ENCODE measurements around the gene HGD.
"Not testable (repeated sequence)": the region's sequence is repeated elsewhere in the genome, so short reads cannot be mapped to it uniquely, and the experiment has no call there.

Gene HGD

DNA sequence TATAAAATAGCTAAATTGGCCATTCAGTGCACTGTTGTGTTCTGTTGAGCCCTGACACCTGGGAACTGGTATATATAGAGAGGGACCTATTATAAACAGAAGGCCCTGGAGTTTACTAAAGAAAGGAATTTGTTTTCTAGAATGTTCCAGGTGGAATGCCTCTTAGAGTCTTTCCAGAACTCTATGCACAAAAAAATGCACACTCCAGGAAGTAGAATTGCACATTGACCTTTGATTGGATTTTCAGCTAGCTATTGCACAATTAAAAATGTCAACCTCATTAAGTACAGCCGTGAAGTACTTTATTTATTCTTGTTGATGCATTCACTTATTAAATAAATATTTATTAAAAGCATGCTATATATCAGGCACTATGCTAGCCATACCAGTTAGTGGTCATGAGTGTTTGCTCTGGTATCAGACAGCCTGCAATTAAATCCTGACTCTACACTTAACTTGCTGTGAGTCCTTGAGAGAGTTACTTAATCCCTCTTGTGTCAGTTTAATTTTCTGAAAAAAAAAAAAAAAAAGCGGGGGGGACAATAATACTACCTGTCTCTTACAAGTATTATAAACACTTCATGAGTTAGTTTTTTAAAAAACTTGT, 45.1 kb downstream of the HGD start:
- no peak for DNase-seq

DNA sequence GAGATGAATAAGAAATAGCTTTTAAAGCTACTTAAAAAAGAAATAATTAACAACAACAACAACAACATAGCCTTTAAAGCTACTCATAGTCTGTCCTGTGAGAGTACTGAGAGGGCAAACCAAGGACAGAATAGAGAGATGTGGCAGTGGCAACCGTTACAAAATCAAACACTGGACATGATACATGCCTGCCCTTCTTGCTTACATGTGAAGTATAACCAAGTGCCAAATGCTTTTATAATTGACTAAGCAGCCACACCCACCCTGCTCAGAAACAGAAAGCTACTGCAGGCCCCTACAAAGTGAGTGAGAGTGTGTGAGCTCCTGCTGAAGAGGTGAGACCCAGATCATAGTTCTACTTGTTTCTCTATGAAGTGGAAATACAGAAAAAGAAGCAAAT, 47.5 kb downstream of the HGD start:
- no peak for DNase-seq

DNA sequence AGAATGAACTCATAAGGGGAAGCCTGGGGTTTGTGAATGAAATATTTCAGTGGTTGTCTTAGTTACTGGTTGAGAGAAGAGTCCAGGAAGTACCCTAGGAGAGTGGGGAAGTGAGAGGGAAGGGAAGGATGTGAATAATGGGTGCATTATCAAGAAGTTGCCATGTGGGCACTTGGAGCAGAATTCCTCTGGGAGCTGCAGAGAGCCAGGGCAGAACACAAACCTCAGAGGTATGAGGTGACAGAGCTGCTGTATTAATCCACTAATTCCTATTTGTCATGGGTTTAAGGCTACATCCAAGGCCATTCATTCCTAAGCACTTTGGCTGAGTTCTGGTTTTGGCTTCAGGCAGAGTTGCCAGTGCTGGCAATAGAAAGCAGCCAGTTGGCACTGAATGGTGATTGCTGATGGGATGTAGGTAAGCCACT, 56.9 kb downstream of the HGD start:
- DNase-seq, result no peak

DNA sequence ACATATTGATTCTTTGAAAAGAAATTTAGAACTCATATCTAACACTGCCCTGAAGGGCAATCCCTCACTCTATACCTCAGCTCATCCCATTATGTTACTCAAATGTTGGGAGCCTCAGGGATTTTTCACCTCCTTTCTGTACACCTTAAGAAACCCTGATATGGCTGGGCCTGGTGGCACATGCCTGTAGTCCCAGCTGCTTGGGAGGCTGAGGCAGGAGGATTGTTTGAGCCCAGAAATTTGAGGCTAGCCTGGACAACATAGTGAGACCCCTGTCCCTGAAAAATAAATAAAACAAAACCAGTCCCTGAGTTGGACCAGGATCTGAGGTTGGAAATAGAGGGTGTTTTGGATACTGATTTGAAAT, 58.3 kb downstream of the HGD start:
- no peak for DNase-seq

DNA sequence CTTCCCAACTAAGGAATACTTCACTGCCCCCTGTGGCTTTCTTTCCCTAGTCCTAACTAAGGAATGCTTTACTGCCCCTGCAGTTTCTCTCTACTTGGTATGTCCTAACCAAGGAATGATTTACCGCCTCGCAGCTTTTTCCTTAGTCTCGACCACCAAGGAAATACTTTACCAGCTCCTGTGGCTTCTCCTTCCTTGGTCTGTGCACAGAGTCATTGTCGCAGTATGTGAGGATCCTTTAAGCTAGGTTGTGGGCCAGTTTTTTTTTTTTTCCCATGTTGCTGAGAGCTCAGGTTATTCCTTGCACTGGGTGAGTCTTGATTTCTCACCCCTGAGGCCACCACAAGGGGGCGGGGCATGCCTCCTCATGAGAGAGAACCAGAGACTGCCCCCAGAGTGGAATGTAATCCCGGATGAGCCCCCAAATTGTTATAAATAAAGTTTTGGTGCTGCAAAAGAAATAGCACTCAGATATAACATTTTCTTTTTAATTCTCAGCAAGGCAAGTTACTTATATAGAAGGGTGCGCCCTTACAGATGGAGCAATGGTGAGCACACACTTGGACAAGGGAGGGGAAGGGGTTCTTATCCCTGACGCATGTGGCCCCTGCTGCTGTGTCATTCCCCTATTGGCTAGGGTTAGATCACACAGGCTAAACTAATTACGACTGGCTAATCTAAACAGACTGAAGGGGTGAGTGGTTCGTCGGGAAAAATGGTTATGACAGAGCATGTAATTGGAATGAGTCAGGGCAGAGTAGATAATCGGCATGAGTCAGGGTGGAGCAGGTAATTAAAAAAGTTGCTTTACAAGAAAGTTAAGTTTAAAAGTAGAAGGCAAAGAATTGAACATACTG, 58.9 kb downstream of the HGD start:
- DNase-seq, result peak; percentile 57

DNA sequence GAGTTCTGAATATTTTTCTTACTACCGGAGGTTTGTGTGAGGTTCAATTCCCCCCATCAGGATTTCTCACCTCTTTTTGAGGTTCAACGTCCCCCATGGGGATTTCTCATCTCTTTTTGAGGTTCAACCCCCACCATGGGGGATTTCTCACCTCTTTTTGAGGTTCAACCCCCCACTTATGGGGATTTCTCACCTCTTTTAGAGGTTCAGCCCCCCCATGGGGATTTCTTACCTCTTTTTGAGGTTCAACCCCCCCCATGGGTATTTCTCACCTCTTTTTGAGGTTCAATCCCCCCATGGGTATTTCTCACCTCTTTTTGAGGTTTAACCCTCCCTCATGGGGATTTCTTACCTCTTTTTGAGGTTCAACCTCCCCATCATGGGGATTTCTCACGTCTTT, 59.6 kb downstream of the HGD start:
- DNase-seq, result no peak

DNA sequence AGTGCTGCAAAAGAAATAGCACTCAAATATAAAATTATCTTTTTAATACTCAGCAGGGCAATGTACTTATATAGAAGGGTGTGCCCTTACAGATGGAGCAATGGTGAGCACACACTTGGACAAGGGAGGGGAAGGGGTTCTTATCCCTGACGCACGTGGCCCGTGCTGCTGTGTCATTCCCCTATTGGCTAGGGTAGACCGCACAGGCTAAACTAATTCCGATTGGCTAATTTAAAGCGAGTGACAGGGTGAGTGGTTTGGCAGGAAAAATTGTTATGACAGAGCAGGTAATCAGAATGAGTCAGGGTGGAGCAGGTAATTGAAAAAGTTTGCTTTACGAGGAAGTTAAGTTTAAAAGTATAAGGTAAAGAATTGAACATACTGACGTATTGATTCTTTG, 65.3 kb downstream of the HGD start:
- not testable (repeated sequence) for DNase-seq

DNA sequence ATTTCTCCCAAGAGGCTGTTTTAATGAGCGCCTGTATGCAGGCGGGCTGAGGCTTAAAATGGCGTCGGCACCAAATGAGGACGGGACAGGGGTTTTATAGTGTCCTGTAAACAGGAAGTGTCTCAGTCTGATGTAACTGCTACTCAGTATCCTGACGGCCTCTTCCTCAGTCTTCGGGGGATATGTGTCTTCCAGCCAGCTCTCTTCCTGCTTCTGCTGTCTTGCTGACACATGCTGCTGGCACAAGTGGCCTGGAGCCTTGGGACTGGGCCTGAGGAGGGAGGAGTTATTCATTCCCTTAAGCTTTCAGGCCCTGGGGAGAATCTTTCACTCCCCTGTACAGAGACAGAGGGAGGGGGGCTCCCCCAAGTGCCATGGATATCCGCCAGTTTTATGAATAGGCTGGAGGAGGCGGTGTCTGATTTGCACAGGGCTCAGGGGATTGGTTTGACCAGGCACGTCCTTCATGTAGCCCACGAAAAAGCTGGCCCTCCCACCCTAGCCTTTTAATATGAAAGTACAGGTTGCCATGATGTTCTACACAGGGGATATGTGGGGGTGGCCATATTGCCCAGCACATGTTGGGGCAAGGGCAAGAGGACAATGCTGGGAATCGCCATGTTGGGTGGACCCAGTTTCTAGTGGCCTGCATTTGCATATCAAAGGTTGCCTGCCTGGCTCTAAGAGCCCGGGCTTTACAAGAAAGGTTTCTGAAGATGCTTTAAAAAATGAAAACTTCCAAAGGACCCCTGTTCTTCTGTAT, 66.0 kb downstream of the HGD start:
- no peak for DNase-seq

DNA sequence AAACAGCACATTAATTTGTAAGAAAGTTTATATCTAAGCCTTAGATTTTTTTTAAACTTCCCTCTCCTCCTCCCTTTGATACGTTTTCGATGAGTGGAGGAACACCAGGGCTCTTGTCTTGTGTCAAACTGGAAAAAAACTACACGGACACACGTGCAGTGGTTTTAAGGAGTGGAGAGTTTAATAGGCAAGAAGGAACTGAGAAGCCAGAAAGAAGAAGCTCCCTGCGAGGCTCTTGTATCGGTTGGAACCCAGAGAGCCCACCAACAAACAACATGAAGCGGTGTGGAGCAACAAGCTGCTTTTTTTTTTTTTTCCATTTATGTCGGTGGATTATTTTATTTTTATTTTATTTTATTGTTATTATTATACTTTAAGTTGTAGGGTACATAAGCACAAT, 67.3 kb downstream of the HGD start:
- no peak for DNase-seq

DNA sequence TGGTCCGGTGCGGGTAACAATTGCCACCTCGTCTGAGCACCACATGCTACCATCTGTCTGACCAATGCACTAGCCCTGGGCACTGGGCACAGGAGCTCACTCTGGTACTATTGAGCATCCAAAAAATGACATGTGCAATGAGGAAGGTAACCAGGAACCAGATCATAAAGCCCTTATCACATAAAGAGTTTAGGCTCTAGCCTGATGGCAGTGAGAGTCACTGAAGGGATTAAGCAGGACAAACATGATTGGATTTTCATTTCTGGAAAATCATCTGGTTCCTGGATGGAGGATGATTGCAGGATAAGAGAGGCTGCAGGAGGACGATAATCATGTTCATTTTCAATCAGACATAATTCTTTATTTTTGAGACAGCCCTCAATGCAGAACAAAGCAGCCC, 73.5 kb downstream of the HGD start:
- DNase-seq, result no peak

DNA sequence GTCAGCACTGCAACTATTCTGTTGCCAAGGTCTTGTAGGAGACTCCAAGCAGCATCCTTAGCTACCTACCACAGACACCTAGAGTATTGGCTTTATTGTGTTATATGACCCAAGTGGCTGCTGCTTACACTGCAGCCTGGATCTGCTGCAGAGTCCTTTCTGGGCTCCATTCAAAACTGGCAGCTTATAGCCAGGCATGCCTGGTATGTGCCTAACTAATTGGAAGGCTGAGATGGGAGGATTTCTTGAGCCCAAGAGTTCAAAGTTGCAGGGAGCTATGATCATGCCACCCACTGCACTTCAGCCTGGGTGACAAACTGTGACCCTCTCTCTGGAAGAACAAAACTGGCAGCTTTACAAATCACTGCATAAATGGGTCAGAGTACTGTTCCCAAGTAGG, 77.3 kb downstream of the HGD start:
- no peak for DNase-seq

DNA sequence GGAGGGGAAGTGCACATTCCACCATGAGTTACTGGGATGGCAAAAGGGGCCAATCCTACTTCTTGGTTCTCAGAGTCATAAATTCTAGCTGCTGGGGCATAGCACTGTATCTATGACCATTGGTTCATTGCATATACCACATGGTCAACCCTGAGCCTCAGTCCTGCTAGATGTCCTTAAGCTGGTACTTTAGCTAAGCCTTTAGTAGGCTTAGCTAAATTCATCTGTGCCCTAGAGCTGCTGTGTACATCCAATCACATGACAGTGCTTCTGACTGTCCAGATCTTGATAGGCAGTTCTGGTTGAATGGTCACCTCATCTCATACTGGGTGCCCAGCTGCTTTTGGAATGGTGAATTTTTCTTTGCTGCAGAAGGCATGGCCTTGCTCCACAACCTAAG, 77.7 kb downstream of the HGD start:
- no peak for DNase-seq

DNA sequence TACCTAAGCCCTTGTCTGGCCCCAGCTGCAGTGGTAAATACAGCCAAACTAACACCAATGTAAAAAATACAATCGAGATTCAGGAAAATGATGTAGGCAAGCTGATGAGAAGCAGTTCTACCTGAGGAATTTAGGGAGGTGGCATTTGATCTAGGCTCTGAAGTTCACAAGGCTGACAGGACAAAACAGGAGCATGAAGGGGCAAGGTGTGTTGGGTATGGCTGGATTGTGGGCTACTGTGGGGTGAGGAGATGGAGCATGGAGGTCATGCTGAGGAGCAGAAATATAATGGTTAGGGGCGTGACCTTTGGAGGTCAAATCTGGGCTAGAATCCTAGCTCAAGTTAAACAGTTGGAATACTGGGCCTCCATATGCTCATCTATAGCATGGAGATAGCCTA, 79.4 kb downstream of the HGD start:
- DNase-seq, result no peak

DNA sequence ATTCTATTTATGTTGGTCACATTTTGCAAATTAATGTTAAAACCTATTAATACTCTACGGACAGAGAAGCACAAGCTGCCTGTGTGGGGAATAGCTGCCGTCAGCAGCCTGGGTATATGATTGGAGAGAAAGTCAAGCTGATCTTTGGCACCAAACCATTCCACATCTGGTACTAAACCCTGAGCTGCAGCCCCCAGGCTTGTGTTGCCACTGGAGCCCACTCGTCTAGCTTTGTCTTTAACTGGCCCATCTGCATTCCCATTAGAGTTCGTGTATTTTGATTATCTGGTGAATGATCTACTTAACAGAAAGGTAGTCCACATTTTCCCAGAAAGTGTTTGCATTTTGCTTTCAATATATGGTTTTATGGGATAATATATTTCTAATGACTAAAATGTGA, 80.5 kb downstream of the HGD start:
- DNase-seq, result no peak

DNA sequence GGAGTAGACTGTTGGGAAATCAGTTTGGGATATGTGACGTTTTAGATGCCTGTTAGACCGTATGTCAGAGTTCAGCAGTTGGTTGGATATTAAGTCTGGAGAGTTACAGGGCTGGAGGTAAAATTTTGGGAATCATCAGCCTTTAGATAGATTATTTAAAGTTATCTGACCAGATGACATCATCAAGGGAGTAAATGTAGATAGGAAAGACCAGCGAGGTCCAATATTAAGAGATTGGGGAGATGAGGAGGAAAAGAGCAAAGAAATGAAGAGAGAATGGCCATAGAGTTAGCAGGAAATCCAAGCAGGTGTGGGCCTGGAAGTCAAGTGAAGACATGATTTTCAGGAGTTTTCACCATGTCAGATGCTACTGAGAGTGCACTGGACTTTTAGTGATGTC, 82.8 kb downstream of the HGD start:
- DNase-seq, result no peak

DNA sequence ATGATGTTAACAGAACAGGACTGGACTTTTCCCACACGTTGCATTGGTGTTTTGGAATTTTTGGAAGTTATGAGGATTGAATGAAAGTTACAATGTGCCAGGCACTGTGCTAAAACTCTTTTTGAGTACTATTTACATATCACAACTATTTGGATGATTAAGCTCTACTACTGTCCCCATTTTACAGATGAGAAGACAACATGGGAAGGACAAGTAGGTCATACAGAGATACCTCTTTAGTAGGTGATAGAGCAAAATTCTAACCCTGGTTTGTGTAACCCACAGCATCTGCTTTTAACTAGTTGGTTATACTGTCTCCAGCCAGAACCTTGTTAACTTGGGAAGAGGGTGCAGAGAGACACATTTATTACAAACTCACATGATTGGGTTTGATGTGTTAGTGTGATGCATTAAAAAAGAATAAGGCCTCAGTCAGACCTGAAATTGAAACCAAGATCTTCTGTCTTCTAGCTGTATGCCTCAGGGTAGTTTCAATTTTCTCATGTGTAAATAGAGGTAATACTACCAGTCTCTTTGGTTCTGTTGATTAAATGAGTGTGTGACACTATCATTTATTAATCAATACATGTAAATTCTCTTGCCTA, 84.5 kb downstream of the HGD start:
- no peak for DNase-seq

DNA sequence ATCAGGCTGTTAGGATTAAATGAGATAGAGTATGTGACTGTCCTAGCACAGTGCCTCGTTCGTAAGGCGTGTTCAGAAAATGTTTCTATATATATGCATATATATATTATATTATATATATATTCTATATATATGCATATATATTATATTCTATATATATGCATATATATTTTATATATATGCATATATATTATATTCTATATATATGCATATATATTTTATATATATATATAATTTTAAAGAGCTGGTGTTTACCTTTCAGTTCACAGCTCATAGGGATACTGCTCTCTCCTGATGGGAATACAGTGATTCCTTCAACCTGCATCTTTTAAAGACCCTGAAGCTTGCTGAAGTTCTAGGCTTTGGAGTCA, 85.2 kb downstream of the HGD start:
- no peak for DNase-seq

DNA sequence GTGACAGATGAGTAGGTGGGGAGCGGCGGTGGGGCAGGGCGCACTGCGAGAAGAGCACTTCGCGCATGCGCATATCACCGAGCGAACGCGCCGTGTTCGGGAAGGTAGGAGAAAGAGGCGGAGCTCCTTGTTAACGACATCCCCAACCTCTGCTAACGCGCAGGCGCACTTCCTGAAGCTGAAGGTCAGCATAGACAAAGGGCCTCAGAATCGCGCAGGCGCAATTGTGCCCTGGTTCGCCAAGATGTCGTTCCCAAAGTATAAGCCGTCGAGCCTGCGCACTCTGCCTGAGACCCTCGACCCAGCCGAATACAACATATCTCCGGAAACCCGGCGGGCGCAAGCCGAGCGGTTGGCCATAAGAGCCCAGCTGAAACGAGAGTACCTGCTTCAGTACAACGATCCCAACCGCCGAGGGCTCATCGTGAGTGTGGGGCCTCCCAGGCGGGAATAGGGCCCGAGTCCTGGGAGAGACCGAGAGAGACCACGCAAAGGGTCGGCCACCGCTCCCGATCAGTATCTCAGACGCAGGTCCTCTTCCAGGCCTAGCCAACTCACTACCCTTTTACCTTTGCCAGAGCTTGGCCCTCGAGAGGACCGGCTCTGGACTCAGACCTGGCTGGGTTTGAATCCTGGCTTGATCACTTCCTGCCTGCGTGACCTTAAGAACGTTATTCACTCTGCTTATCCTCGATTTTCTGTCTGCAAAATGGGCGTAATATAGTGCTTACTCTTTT, 85.8 kb downstream of the HGD start, which contains the start of gene NDUFB4:
NDUFB4 (plus strand) TSS at position 221 of the 737 bp plus-strand sequence; CDS start at position 245, 24 bp downstream.
- peak; percentile 97 for DNase-seq

DNA sequence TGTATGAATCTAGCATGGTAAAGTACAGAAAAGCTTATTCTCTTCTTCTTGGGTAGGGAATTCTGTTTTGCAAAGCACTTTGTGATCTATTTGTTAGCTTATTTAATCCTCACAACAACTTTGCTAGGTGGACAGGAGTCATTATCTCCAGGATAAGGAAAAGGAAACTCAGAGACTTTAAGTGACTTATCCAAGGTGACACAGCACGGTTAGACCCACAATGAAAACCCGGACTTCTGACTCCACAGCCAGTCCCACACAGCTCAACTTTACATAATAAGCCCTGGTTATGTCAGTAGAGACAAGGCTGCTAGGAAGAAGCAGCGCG, 86.3 kb downstream of the HGD start:
- no peak for DNase-seq

DNA sequence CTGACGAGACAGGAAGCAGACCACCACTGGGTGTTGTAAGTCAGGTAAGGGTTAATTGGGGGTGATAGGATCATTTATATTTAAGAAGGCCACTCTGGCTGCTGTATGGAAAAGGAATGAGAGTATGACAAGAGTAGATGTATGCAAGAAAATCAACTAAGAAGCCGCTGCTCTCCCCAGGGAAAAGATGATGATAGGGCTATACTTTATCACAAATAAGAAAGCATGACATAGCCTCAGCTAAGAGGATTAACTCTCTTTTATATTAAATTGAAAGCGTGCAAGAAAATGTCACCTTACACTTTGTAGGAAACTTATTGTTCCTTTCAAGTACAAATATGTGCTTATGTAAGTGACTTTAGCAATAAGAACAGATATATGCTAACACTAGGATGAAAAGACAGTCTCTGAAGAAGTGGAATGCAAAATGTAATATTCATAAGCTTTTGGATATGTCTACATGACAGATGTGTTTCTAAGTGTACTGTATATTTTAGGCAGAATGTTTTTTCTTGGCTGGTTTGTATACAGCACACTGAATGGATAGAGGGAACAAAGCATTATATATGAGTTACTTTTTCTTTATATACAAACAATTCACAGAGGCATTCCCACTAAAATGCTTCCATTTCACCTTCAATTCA, 94.6 kb downstream of the HGD start:
- no peak for DNase-seq

Data from amniotic stem cell (primary cell).